NCI-H1436 (cell line): ENCODE measurements around the gene TOMM40L.
"Not testable (repeated sequence)": the region's sequence is repeated elsewhere in the genome, so short reads cannot be mapped to it uniquely, and the experiment has no call there.

ENCODE experiments used
- DNase-seq: peaks from one replicate; lab custom pipeline; 2025; lab: John Stamatoyannopoulos, UW

The TOMM40L gene

GRCh38 chr1:161222175-161223019 is 3.5 kb upstream of the TOMM40L start:
- DNase-seq: no peak

DNA sequence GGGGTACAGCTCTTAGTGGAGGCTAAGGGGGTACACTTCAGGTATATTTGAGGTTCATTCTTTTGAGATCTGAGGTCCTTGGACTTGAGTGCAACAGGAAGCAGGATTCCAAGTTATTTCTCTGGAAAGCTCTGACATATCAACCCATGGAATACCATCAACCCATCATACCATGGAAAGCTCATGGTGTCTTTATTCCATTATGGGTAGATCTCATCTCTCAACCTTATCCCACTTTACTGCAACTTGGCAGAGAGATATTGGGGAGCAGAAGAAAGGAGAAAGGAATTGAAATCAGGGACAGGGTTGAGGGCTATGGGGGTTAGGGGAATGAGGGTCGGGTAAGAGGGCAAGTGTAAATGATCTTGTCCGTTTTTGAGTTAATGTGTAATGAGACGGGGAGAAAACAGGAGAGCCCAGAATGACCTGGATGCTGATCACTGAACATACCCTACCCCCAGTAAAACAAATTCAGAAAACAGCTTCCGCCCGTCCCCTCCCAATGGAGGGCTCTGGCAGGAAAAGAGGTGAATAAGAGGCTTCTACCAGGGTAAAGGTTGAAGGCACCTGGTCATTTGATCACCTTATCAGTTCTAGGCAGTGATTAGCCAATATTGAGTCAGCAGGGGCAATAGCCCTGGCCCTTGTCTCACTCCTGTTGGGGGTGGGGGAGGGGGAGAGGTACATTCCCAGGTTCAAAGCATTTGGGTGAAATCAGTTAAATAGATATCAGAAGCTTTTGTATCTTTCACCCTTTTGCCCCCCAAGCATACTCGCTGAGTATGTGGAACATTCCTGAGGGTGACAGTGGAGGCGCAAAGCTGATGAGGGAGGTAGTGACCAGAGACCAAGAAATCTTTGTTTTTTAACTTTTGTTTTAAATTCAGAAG is 1.8 kb upstream of the TOMM40L start:
- DNase-seq: no peak

DNA sequence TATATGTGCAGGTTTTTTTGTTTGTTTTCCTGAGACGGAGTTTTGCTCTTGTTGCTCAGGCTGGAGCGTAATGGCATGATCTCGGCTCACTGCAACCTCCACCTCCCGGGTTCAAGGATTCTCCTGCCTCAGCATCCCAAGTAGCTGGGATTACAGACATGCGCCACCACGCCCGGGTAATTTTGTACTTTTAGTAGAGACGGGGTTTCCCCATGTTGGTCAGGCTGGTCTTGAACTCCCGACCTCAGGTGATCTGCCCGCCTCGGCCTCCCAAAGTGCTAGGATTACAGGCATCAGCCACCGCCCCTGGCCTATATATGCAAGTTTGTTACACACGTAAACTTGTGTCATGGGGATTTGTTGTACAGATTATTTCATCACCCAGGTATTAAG is 1.2 kb upstream of the TOMM40L start:
- DNase-seq: not testable (repeated sequence)

GRCh38 chr1:161225178-161225533 is 704 bp upstream of the TOMM40L start:
- no peak for DNase-seq

GRCh38 chr1:161226320-161226711 is 456 bp downstream of the TOMM40L start:
- no peak for DNase-seq

DNA sequence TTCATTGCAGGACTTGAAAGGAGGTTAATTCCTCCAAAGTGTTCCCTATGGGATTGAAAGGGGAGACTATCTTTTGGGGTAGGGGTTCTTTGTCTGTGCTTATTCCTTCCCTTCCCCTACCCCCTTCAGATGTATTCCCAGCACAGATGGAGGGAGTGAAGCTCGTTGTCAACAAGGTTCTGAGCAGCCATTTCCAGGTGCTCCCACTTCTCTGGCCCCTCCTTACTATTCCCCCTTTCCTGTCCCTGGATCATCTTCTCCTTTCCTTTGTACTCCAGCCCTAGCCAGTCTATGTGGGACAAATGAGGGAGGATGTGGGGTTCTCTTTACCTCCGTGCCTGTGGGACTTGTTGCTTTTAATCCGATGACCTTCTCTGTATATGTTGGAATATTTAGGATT is 899 bp downstream of the TOMM40L start:
- no peak for DNase-seq

DNA sequence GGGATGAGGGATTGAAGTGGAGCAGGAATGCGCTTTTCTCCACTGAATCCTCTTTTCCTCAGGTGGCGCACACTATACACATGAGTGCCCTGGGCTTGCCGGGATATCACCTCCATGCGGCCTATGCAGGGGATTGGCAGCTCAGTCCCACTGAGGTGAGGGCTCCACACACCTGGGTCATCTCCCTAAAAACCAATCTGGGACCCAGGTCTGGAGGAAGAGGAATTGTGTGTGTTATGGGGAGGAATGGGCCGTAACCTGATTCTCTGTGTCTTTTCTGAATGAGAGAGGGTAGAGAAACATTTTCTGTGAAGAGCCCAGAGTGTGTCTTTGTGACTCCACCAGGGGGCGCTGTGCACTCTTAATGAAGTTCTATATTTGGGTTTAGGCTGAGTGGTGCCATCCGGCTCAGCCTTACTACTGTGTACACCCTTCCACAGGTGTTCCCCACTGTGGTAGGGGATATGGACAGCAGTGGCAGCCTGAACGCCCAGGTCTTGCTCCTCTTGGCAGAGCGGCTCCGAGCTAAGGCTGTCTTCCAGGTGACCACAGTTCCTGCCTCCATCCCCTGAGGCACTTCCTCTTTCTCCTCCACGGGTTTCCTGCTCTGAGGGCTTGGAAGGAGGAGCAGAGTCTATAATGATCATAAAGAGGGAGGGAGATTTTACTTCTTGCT is 1.5 kb downstream of the TOMM40L start:
- peak; percentile 72 for DNase-seq

DNA sequence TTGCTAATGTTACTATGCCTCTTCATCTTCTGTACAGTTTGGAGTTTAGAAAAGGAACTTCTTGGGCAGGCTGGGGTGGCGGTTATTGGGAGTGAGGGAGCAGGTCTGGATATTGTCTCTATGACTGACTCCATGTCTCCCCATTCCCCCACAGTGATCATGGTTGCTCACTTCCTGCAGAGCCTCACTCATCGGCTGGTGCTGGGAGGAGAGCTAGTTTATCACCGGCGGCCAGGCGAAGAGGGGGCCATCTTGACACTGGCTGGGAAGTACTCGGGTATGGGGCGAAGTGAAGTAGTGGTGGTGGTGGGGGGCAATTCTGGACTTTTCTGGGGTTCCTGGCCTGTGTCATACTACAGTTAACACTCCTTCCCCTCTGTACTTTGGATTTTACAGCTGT is 2.2 kb downstream of the TOMM40L start:
- DNase-seq: no peak

- DNase-seq: no peak
Measured at GRCh38 chr1:161229896-161230295, 4.0 kb downstream of the TOMM40L start.

DNA sequence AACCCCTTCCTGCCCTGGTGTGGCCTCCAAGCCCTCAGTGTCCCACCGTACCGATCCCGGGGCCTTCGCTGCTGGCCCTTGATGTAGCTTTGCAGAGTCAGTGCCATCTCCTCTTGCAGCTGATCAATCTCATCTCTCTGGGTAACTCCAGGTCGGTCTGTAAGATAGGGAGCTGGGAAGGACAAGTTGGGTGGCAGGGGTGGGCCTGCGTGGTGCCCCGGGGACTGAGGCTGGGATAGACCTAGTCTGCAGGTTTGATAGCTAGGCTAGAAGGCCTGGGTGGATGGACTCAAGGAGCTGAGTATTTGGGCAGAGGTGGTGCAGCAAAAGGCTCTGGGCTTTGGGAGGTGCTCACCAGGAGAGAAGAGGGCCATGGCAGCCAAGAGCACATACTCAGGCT is 4.9 kb downstream of the TOMM40L start:
- DNase-seq: no peak

- DNase-seq: no peak
Measured at GRCh38 chr1:161233102-161233501, 7.2 kb downstream of the TOMM40L start.

GRCh38 chr1:161235957-161236775 is 10.3 kb downstream of the TOMM40L start:
- no peak for DNase-seq

DNA sequence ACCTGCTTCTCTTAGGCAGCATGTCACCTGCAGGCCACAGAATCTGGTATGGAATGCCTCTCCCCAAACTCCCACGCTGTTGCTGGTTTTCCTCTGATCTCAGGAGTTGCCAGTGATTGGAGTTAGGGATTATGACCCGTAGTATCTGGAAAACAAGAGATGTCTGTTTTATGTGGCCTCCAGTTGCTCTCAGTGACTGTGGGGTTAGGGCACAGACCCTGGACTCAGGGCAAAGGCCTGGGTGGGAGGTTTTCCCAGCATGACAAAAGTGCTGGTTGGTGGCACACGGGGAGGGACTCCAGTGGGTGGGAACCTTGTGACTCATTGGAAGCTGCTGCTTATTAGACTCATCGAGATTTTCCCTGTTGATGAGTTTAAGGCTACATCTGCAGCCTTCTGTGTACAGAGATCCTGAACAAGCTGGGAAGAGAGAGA is 12.2 kb downstream of the TOMM40L start, which contains the start of gene NR1I3:
NR1I3 (minus strand) TSS at position 165 of the 435 bp plus-strand sequence. CDS start 1,638 bp downstream, outside the sequence.
- DNase-seq: no peak

DNA sequence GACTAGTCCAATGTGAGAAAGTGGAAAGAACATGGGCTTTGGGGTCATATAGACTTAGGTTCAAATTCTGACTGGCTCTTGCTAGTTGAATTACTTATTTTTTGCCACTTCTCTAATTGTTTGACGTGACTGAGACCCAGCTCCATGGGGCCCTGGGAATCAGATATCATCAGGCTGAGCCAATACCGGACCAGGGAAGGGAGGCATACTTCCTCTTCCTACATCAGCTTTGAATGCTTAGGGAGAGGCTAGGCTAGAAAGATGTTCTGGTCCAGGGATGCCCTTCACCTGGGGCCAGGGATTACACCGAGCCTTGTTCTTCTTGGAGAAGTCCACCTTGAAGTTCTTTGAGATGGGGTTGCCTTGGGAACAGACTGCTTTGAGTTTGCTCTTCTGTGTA is 15.8 kb downstream of the TOMM40L start:
- DNase-seq: no peak

DNA sequence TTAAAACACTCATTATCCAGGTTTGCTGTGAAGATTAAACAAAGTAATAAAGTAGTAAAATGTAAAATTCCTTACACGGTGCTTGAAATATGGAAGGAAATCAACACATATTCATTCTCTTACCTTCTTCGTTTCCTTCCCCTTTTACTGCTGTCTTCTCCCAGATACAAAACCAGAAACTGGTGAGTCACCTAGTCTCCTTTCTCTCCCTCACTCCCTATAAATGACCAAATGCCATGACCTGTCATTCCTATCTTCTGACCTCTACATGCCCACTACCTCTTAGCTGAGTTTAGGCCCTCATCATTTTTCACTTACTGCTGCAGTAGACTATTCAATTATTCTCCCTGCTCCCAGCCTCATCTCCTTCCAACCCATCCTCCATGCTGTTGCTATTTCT is 16.5 kb downstream of the TOMM40L start:
- no peak for DNase-seq

DNA sequence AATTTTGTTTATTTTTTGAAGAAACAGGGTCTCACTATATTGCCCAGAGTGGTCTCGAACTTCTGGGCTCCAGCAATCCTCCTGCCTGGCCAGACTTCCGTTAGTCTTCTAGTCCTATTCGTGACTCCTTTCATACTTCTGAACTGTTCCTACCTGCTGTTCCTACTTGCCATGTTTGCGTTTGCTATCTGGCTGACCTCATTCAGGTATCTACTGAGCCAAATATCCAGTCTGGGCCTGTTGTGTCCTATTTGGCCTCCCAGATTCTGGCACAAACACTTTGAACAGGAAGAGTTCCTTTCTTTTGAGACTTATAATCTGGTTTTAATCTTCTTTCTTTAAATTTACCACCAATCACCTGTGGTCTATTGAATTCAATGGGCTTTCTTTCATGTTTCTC is 19.0 kb downstream of the TOMM40L start:
- DNase-seq: no peak

DNA sequence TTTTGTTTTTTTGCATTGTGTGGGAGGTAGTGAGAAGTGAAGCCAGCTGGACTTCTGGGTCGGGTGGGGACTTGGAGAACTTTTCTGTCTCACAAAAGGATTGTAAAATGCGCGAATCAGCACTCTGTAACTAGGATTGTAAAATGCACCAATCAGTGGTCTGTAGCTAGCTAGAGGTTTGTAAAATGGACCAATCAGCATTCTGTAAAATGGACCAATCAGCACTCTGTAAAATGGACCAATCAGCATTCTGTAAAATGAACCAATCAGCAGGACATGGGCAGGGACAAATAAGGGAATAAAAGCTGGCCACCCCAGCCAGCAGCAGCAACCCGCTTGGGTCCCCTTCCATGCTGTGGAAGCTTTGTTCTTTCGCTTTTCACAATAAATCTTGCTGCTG is 24.2 kb downstream of the TOMM40L start:
- DNase-seq: not testable (repeated sequence)

GRCh38 chr1:161250829-161251228 is 25.0 kb downstream of the TOMM40L start:
- no peak for DNase-seq

DNA sequence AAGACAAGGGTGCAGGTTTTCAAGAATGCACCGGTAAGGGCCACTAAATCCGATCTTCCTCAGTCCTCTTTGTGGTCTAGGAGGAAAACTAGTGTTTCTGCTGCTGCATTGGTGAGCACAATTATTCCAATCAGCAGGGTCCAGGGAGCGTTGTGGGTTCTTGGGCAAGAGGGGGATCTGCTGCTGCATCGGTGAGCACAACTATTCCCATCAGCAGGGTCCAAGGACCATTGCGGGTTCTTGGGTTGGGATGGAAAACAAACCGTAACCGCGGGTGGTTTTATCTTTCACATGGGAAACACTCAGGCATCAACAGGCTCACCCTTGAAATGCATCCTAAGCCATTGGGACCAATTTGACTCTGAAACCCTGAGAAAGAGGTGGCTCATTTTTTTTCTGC is 25.7 kb downstream of the TOMM40L start:
- DNase-seq: no peak

GRCh38 chr1:161255302-161255701 is 29.4 kb downstream of the TOMM40L start:
- not testable (repeated sequence) for DNase-seq

DNA sequence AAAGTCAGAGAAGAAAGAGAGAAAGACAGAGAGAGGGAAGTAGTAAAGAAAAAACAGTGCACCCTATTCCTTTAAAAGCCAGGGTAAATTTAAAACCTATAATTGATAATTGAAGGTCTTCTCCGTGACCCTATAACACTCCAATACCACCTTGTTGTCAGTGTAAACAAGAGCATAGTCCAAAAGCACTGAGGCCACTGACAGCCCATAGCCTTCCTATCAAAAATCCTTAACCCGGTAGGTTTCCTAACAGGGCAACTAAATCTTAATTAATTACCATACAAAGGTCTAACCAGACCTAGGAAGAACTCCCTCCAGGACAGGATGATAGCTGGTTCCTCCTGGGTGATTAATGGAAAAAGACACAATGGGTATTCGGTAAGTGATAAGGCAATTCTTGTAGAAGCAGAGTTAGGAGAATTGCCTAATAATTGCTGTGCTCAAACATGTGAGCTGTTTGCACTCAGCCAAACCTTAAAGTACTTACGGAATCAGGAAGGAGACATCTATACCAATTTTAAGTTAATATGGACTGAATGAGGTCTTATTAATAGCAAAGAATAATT is 30.2 kb downstream of the TOMM40L start:
- not testable (repeated sequence) for DNase-seq
